Measurements from ENCODE around the gene GSTM4. TPM values are rescaled to one million over a fixed set of nuclear protein-coding genes. Genes with fewer than 3 reads are reported as not detected.

Gene GSTM4
- total and polyA plus RNA-seq, 2 of the 4 experiments (the other 2 are of a cell fraction): 10.4 to 37.8 TPM

GRCh38 chr1:109623601-109624161, 32.2 kb upstream of the GSTM4 start:
- no peak overlapping the region; the same call in 1 of the 2 replicates for H4K91ac ChIP-seq (ENCODE audit: insufficient read depth, low read depth, low read length)
- peak overlapping the region; percentile 89 for H2AK9ac ChIP-seq (replicated peaks; ENCODE audit: low read depth, low read length, poor library complexity)
- H4K5ac ChIP-seq (ENCODE audit: low read depth, low read length): no peak overlapping the region; the same call in 1 of the 2 replicates
- H3K9me1 ChIP-seq (ENCODE audit: insufficient read depth, low read length): peaks cover 21% of the 10 kb centered on the region
- H3K27me3 ChIP-seq (ENCODE audit: control insufficient read depth, insufficient read depth, low read length): no peaks in the 10 kb centered on the region
- peak overlapping the region; percentile 7; the same call in 1 of the 2 replicates for H3K9ac ChIP-seq (ENCODE audit: low read depth, low read length)
- H3K9me3 ChIP-seq (ENCODE audit: control insufficient read depth, insufficient read depth, low read length): no peaks in the 10 kb centered on the region
- H3K23ac ChIP-seq (ENCODE audit: low read depth, low read length): peak overlapping the region; percentile 65; the same call in 1 of the 2 replicates
- no peak for ATAC-seq (ENCODE audit: low read depth)
- CTCF ChIA-PET: no interaction called here
- no peak overlapping the region for H2BK15ac ChIP-seq (ENCODE audit: low read depth, low read length)
- dilution Hi-C loops (cut with HindIII; ENCODE audit: low sequenced_read_pairs, unreplicated experiment): no loop called here
- no peak overlapping the region for H2AFZ ChIP-seq (replicated peaks; ENCODE audit: low read length, poor library complexity)
- H2BK20ac ChIP-seq (ENCODE audit: low read depth, low read length): no peak overlapping the region
- peaks cover 37% of the 10 kb centered on the region for H3K4me1 ChIP-seq (ENCODE audit: control insufficient read depth, insufficient read depth, low read length)
- BruUV-seq (replicated peaks): no TSS peak
- no peak overlapping the region for H3K56ac ChIP-seq (ENCODE audit: extremely low read depth, insufficient read depth, low read length)
- H3K18ac ChIP-seq (ENCODE audit: low read depth, low read length): no peak overlapping the region
- intact Hi-C loops (cut with micrococcal nuclease): loop anchor here (10.0 kb wide), 1 partner anchor 339 kb away; the partner anchor contains the start of gene PSRC1
- H2BK120ac ChIP-seq (ENCODE audit: low read depth, low read length): no peak overlapping the region
- POLR2A ChIA-PET (ENCODE audit: unreplicated experiment): no interaction called here
- peak overlapping the region; percentile 4 for H3K14ac ChIP-seq (replicated peaks; ENCODE audit: low read depth, low read length)
- in situ Hi-C loops (cut with MboI; ENCODE audit: low sequenced_read_pairs): loop anchor here (5.0 kb wide), 1 partner anchor 76 kb away; the partner anchor contains the start of gene GNAI3
- WGBS, 2 experiments (ENCODE audit: extremely low coverage in 2 of 2, insufficient read length in 1 of 2): 40% methylated on average over 3 of the region's 11 CpGs; no CpG with 5 or more reads in 1 of the 2 experiments
- peak overlapping the region; percentile 0 for H2BK5ac ChIP-seq (ENCODE audit: low read depth, low read length, poor library complexity, severe bottlenecking)
- H4K20me1 ChIP-seq (ENCODE audit: insufficient read depth, low read length): peaks cover 63% of the 10 kb centered on the region
- peaks cover 29% of the 10 kb centered on the region for H3K36me3 ChIP-seq (ENCODE audit: control insufficient read depth, insufficient read depth, low read length)
- H3K4ac ChIP-seq (ENCODE audit: low read depth, low read length): 0 out of 2 replicates have a peak overlapping the region, but pooled peaks have one; percentile 1
- no peak overlapping the region for H3K27ac ChIP-seq (ENCODE audit: insufficient read depth, low read length)
- peak overlapping the region; percentile 57 for H3K4me2 ChIP-seq (ENCODE audit: low read depth, low read length)
- no peak for TF ChIP-seq USF2 (IDR thresholded peaks at IDR 0.05; ENCODE audit: low read depth, low read length)
- no peak for TF ChIP-seq CEBPB (IDR thresholded peaks at IDR 0.05; ENCODE audit: low read depth, low read length)
- no peak for TF ChIP-seq NFE2L2 (IDR thresholded peaks at IDR 0.05; ENCODE audit: low read depth, low read length)
- TF ChIP-seq FOS (IDR thresholded peaks at IDR 0.05; ENCODE audit: low read depth, low read length): no peak
- no peak for TF ChIP-seq CTCF (conservative IDR thresholded peaks at IDR 0.05; ENCODE audit: low read depth, low read length)
- no peak for TF ChIP-seq SMC3 (IDR thresholded peaks at IDR 0.05; ENCODE audit: low read depth, low read length)
- TF ChIP-seq ELK1 (IDR thresholded peaks at IDR 0.05; ENCODE audit: borderline replicate concordance, low read depth, low read length): no peak
- no peak for TF ChIP-seq RAD21 (IDR thresholded peaks at IDR 0.05; ENCODE audit: low read length)
- no peak for TF ChIP-seq POLR2A (IDR thresholded peaks at IDR 0.05; ENCODE audit: low read depth, low read length)
- no peak for TF ChIP-seq CHD1 (IDR thresholded peaks at IDR 0.05; ENCODE audit: low read depth, low read length)
- no peak for TF ChIP-seq BHLHE40 (IDR thresholded peaks at IDR 0.05; ENCODE audit: low read depth, low read length)
- TF ChIP-seq MXI1 (IDR thresholded peaks at IDR 0.05; ENCODE audit: borderline replicate concordance, low read depth, low read length): no peak
- TF ChIP-seq MAZ (IDR thresholded peaks at IDR 0.05; ENCODE audit: borderline replicate concordance, low read depth, low read length): no peak
- no peak for TF ChIP-seq MAFK (IDR thresholded peaks at IDR 0.05; ENCODE audit: low read depth, low read length)
- TF ChIP-seq RCOR1 (IDR thresholded peaks at IDR 0.05; ENCODE audit: insufficient replicate concordance, low read length): no peak
- H3K79me1 ChIP-seq (ENCODE audit: low read depth in 1 of 2, low read length in 2 of 2): peaks cover 19 to 86% of the 10 kb centered on the region in 2 experiments; a peak in 3 of 4 replicates
- H2AK5ac ChIP-seq (ENCODE audit: low read depth, low read length): no peak overlapping the region
- H3K4me3 ChIP-seq (ENCODE audit: insufficient read depth, low read depth, low read length): no peak overlapping the region
- no peak for DNase-seq
- peak overlapping the region in 1 of 2 experiments; percentile 12; a peak in 1 of 4 replicates for H4K8ac ChIP-seq (ENCODE audit: low read depth in 2 of 2, low read length in 2 of 2)
